ENCODE data around the gene MYZAP.

- TF ChIP-seq, protein P1, sequence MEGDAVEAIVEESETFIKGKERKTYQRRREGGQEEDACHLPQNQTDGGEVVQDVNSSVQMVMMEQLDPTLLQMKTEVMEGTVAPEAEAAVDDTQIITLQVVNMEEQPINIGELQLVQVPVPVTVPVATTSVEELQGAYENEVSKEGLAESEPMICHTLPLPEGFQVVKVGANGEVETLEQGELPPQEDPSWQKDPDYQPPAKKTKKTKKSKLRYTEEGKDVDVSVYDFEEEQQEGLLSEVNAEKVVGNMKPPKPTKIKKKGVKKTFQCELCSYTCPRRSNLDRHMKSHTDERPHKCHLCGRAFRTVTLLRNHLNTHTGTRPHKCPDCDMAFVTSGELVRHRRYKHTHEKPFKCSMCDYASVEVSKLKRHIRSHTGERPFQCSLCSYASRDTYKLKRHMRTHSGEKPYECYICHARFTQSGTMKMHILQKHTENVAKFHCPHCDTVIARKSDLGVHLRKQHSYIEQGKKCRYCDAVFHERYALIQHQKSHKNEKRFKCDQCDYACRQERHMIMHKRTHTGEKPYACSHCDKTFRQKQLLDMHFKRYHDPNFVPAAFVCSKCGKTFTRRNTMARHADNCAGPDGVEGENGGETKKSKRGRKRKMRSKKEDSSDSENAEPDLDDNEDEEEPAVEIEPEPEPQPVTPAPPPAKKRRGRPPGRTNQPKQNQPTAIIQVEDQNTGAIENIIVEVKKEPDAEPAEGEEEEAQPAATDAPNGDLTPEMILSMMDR (IDR thresholded peaks at IDR 0.05 in 2 of 3, conservative IDR thresholded peaks at IDR 0.05 in 1 of 3; ENCODE audit: control insufficient read depth in 2 of 3, extremely low read depth in 1 of 3, insufficient read depth in 1 of 3, low read depth in 3 of 3, low read length in 3 of 3) = no peak
- no peak for TF ChIP-seq LARP7 (IDR thresholded peaks at IDR 0.05)
- TF ChIP-seq, protein P2, sequence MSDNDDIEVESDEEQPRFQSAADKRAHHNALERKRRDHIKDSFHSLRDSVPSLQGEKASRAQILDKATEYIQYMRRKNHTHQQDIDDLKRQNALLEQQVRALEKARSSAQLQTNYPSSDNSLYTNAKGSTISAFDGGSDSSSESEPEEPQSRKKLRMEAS (IDR thresholded peaks at IDR 0.05; ENCODE audit: low read depth, low read length) = no peak
- TF ChIP-seq ATF2 (IDR thresholded peaks at IDR 0.05; ENCODE audit: low read length) = no peak
- no peak for TF ChIP-seq SPI1 (IDR thresholded peaks at IDR 0.05; ENCODE audit: borderline replicate concordance, insufficient read depth, low read depth, low read length)
- TF ChIP-seq CBX5 (IDR thresholded peaks at IDR 0.05; ENCODE audit: low read depth) = no peak
- TF ChIP-seq, protein P3, sequence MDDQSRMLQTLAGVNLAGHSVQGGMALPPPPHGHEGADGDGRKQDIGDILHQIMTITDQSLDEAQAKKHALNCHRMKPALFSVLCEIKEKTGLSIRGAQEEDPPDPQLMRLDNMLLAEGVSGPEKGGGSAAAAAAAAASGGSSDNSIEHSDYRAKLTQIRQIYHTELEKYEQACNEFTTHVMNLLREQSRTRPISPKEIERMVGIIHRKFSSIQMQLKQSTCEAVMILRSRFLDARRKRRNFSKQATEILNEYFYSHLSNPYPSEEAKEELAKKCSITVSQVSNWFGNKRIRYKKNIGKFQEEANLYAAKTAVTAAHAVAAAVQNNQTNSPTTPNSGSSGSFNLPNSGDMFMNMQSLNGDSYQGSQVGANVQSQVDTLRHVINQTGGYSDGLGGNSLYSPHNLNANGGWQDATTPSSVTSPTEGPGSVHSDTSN (IDR thresholded peaks at IDR 0.05; ENCODE audit: insufficient replicate concordance, low read depth, low read length) = no peak
Measured at GRCh38 chr15:57605491-57605890, 13.8 kb downstream of the MYZAP start.

Measured in GM12878 (cell line).